Left lung (tissue), 10 donors: ENCODE data around the gene CCDC57. TPM values are rescaled to one million over a fixed set of nuclear protein-coding genes. Genes with fewer than 3 reads are reported as not detected.
A peak's percentile ranks its signal among the peaks of the same experiment; 100 is the strongest.
"Not testable (repeated sequence)": the region's sequence is repeated elsewhere in the genome, so short reads cannot be mapped to it uniquely, and the experiment has no call there.

ENCODE experiments used
- ATAC-seq: fragments of 200-7000 bp; cut with Tn5 transposase; one replicate; pipeline ENCODE4 v1.9.1; 2020; ENCODE audit warnings: moderate library complexity
- DNase-seq, 4 donors: peaks; one replicate each; pipeline ENCODE4 v3.0.0-alpha.2; 2013 to 2020
- H3K27ac ChIP-seq, 2 donors: fragments of 200-600 bp; sonication (generic) in 1 of 2; one replicate each; pipeline versions ENCODE4 v1.5.0 to v1.8.0; 2020 to 2021
- H3K27me3 ChIP-seq, 2 donors: fragments of 200-600 bp; sonication (generic) in 1 of 2; one replicate each; pipeline versions ENCODE4 v1.5.0 to v1.8.0; 2020 to 2021
- H3K36me3 ChIP-seq, 2 donors: fragments of 200-600 bp; sonication (generic) in 1 of 2; one replicate each; pipeline versions ENCODE4 v1.5.0 to v1.8.0; 2020 to 2021
- H3K4me1 ChIP-seq, 2 donors: fragments of 200-600 bp; one replicate each; pipeline ENCODE4 v1.8.0; 2021
- H3K4me3 ChIP-seq, 2 donors: fragments of 200-600 bp; sonication (generic) in 1 of 2; one replicate each; pipeline versions ENCODE4 v1.5.0 to v1.8.0; 2020 to 2021; ENCODE audit warnings: mild to moderate bottlenecking in 1 of 2
- H3K9me3 ChIP-seq, 2 donors: fragments of 200-600 bp; sonication (generic) in 1 of 2; one replicate each; pipeline versions ENCODE4 v1.5.0 to v1.8.0; 2020 to 2021
- intact Hi-C, 2 donors: fragments of 100-400 bp; cut with DNase I; formaldehyde crosslinking; loops; one replicate each; pipeline versions ENCODE4 v1.11.2 to v1.14.2; 2022
- polyA plus RNA-seq, 6 donors: library from polyadenylated mRNA; unstranded; fragments of 120-200 nt; gene quantifications; one replicate each; pipeline ENCODE4 v1.2.1, GENCODE V29; 2013; ENCODE audit not compliant: insufficient read length in 6 of 6
- total RNA-seq, 2 donors: library from RNA; stranded (reverse); fragmentation: NEBNext Ultra II Directional; extraction: Animal tissue kit (Norgen Biotek cat#: 25700); gene quantifications; one replicate each; pipeline ENCODE4 v1.2.1, GENCODE V29; 2021
- TF ChIP-seq, protein P1 (sequence below), 2 donors: fragments of 200-600 bp; sonication (generic) in 1 of 2; IDR thresholded peaks; one replicate each; pipeline versions ENCODE4 v1.5.0 to v1.8.0; 2021; ENCODE audit warnings: antibody characterized with exemption in 2 of 2
- donor health status: DM: no; HTN: yes; CAD: no.
- donor health status: DM: no; HTN: no; CAD: no.

CCDC57 gene
- total and polyA plus RNA-seq, 8 donors = 41.7 to 73.4 (median 59.8) TPM

DNA sequence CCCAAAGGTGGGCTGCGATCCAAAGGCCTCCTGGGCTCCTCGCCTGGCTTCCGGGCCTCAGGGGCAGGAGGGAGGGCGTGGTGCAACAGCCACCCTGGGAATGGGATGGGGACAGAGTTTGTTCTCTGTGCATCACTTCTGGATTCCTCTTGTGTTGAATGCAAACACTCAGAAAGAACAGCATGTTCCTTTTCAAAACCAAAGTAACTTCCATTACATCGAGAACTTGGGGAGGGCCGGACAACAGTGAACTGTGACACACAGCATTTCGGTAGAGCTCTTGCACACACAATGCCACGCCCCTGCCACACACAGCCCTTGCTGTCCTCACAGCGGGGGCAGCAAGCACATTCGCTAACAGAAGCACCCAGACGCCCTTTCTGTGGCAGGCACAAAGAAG is 78.5 kb downstream of the CCDC57 start:
- Histone ChIP-seq H3K36me3 (no peaks in the 10 kb centered on the region), H3K27ac (peak overlapping the region; percentile 72 to 87), H3K4me3 (no peak overlapping the region), H3K27me3 (no peaks in the 10 kb centered on the region), H3K9me3 (no peaks in the 10 kb centered on the region), H3K4me1 (peaks cover 7 to 8% of the 10 kb centered on the region in 2 donors)
- peak; percentile 93 for ATAC-seq
- DNase-seq = peak in 3 of 4 donors; percentile 33 to 86 (median 80)
- TF ChIP-seq, protein P1, sequence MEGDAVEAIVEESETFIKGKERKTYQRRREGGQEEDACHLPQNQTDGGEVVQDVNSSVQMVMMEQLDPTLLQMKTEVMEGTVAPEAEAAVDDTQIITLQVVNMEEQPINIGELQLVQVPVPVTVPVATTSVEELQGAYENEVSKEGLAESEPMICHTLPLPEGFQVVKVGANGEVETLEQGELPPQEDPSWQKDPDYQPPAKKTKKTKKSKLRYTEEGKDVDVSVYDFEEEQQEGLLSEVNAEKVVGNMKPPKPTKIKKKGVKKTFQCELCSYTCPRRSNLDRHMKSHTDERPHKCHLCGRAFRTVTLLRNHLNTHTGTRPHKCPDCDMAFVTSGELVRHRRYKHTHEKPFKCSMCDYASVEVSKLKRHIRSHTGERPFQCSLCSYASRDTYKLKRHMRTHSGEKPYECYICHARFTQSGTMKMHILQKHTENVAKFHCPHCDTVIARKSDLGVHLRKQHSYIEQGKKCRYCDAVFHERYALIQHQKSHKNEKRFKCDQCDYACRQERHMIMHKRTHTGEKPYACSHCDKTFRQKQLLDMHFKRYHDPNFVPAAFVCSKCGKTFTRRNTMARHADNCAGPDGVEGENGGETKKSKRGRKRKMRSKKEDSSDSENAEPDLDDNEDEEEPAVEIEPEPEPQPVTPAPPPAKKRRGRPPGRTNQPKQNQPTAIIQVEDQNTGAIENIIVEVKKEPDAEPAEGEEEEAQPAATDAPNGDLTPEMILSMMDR (IDR thresholded peaks at IDR 0.05) = no peak
- intact Hi-C loops = no loop called here

DNA sequence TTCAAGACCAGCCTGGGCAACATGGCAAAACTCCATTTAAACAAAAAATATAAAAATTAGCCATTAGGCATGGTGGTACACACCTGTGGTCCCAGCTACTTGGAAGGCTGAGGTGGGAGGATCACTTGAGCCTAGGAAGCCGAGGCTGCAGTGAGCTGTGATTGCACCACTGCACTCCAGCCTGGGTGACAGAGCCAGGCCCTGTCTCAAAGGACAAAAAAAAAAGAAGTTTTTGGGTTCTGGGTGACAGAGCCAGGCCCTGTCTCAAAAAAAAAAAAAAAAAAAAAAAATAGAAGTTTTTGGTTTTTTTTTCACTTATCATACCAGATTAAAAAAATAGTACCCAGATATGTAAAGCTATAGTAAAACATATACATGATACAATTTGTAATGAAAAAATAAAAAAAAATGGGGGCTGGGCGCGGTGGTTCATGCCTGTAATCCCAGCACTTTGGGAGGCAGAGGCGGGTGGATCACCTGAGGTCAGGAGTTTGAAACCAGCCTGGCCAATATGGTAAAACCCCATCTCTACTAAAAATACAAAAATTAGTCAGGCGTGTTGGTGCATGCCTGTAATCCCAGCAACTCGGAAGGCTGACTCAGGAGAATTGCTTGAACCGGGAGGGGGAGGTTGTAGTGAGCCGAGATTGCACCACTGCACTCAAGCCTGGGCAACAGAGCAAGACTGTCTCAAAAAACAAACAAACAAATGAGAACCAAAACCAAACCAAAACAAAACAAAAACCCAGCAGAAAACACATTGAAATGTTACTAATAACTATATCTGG is 79.3 kb downstream of the CCDC57 start:
- H3K27me3 ChIP-seq, intact Hi-C loops, H3K9me3 ChIP-seq, H3K36me3 ChIP-seq, H3K4me1 ChIP-seq, H3K4me3 ChIP-seq: not testable (repeated sequence)
- peak overlapping the region; percentile 72 to 87 for H3K27ac ChIP-seq
- peak in 1 of 4 donors; percentile 68 for DNase-seq
- ATAC-seq = peak; percentile 86

DNA sequence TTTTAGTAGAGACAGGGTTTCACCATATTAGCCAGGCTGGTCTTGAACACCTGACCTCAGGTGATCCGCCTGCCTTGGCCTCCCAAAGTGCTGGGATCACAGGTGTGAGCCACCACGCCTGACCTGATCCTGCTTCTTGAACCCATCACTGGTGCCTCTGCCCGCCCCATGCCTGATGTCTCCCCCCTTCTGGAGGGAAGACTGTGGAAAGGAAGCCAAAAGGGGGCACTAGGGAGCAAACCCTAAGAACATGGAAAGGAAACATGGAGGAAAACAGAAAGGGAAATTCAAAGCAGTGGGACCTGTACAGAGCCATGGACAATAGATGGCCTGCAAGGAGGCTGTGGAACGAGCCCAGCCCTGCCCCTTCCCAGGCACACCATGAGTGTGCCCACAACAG is 83.5 kb downstream of the CCDC57 start:
- H3K36me3 ChIP-seq = peaks cover 0 to 22% of the 10 kb centered on the region in 2 donors
- no peaks in the 10 kb centered on the region for H3K27me3 ChIP-seq
- TF ChIP-seq, protein P1 (IDR thresholded peaks at IDR 0.05) = no peak
- DNase-seq (no peak), ATAC-seq (no peak)
- no peak overlapping the region for H3K27ac ChIP-seq
- H3K4me1 ChIP-seq = peaks cover 7 to 8% of the 10 kb centered on the region in 2 donors
- intact Hi-C loops = no loop called here
- no peak overlapping the region for H3K4me3 ChIP-seq
- H3K9me3 ChIP-seq = no peaks in the 10 kb centered on the region

DNA sequence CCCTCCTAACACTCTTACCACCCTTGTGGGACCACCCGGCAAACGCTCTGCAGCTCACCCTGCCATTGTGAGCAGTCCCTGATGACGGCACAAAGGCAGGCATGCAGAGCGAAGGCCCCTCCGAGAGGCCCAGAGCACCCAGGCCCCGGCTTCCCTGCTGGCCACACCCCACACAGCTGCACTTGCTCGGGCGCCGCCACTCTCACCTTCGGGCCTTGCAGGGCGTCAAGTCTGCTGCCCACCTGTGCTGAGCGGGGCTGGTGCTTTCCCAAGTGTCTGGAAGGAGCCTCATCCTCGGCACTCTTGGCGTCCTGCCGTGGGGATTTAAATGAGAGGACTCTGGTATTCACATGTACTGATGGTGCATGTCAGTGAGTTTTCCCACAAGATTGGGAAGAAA is 84.4 kb downstream of the CCDC57 start:
- H3K9me3 ChIP-seq = no peaks in the 10 kb centered on the region
- H3K27me3 ChIP-seq = no peaks in the 10 kb centered on the region
- H3K4me1 ChIP-seq = peaks cover 2 to 7% of the 10 kb centered on the region in 2 donors
- ATAC-seq (no peak), DNase-seq (no peak)
- H3K4me3 ChIP-seq = no peak overlapping the region
- TF ChIP-seq, protein P1 (IDR thresholded peaks at IDR 0.05) = no peak
- no peak overlapping the region for H3K27ac ChIP-seq
- intact Hi-C loops = no loop called here
- H3K36me3 ChIP-seq = peaks cover 0 to 22% of the 10 kb centered on the region in 2 donors

DNA sequence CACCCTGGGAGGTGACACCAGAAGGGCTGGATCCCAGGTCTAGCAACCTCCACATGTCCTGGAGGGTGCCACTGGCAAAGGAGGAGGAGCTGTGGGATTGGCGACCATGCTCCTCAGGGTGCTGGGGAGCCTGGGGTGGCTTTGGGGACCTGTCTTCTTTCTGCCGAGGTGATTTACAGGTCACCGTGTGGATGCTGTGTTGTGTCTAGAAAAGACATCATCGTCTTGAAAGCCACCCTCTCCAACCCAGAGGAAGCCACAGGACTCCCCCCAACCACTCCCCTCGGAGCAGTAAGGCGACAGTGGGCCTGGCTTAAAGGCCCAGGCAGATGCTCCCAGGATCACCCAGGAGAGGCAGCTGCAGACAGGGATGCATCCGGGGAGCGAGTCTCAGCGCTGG is 84.9 kb downstream of the CCDC57 start:
- Histone ChIP-seq H3K4me1 (peaks cover 0 to 2% of the 10 kb centered on the region in 2 donors), H3K9me3 (no peaks in the 10 kb centered on the region), H3K4me3 (no peak overlapping the region), H3K27me3 (no peaks in the 10 kb centered on the region), H3K27ac (no peak overlapping the region), H3K36me3 (peaks cover 0 to 22% of the 10 kb centered on the region in 2 donors)
- intact Hi-C loops = no loop called here
- DNase-seq (no peak), ATAC-seq (no peak)
- TF ChIP-seq, protein P1 (IDR thresholded peaks at IDR 0.05) = no peak

DNA sequence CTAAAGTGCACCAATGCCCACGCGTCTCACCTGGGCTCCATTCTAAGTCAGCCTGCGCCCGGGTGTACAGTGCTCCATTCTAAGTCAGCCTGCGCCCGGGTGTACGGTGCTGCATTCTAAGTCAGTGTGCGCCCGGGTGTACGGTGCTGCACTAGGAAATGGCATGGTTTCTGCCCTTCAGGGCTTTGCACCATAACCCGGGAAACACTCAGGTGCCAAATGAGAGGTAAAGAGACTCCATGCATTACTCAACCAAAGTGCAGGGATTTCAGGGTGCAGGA is 85.4 kb downstream of the CCDC57 start:
- DNase-seq = no peak
- H3K36me3 ChIP-seq = peaks cover 0 to 25% of the 10 kb centered on the region in 2 donors
- TF ChIP-seq, protein P1 (IDR thresholded peaks at IDR 0.05) = no peak
- no peaks in the 10 kb centered on the region for H3K9me3 ChIP-seq
- H3K4me3 ChIP-seq = no peak overlapping the region
- H3K27me3 ChIP-seq = no peaks in the 10 kb centered on the region
- intact Hi-C loops = no loop called here
- H3K27ac ChIP-seq = no peak overlapping the region
- no peak for ATAC-seq
- no peaks in the 10 kb centered on the region for H3K4me1 ChIP-seq
